Coronary artery (tissue), 2 donors: ENCODE data around the gene PCBD1.

ENCODE experiments used
- DNase-seq: peaks from one replicate; pipeline ENCODE4 v3.0.0-alpha.2; 2017; ENCODE audit warnings: low spot score
- H3K27ac ChIP-seq, 2 donors: fragments of 200-600 bp; sonication (generic); one replicate each; pipeline ENCODE4 v1.5.1; 2016 to 2019
- H3K4me3 ChIP-seq: fragments of 200-600 bp; sonication (generic); 2 replicates; pipeline ENCODE4 v1.5.1; 2016; ENCODE audit warnings: mild to moderate bottlenecking, moderate library complexity
- CTCF ChIP-seq: fragments of 200-600 bp; sonication (generic); IDR thresholded peaks from one replicate; pipeline ENCODE4 v1.5.1; 2019; ENCODE audit warnings: antibody characterized with exemption

PCBD1 gene

GRCh38 chr10:70858759-70859158 lies 29.6 kb downstream of the PCBD1 start:
- no peak for TF ChIP-seq CTCF
- DNase-seq = no peak
- H3K27ac ChIP-seq = no peak overlapping the region

GRCh38 chr10:70856454-70856853 lies 31.9 kb downstream of the PCBD1 start:
- DNase-seq = no peak
- H3K27ac ChIP-seq = no peak overlapping the region
- no peak overlapping the region for H3K4me3 ChIP-seq
- TF ChIP-seq CTCF = no peak

More at GRCh38 chr10:70858759-70859158, 29.6 kb downstream of the PCBD1 start:
- no peak overlapping the region for H3K4me3 ChIP-seq

- DNase-seq = no peak
- Histone ChIP-seq H3K4me3 (no peak overlapping the region), H3K27ac (no peak overlapping the region)
- no peak for TF ChIP-seq CTCF
Measured at GRCh38 chr10:70853457-70853856, 34.9 kb downstream of the PCBD1 start.

GRCh38 chr10:70853038-70853437 lies 35.3 kb downstream of the PCBD1 start:
- no peak overlapping the region for H3K4me3 ChIP-seq
- H3K27ac ChIP-seq = no peak overlapping the region
- TF ChIP-seq CTCF = no peak
- DNase-seq = no peak

DNA sequence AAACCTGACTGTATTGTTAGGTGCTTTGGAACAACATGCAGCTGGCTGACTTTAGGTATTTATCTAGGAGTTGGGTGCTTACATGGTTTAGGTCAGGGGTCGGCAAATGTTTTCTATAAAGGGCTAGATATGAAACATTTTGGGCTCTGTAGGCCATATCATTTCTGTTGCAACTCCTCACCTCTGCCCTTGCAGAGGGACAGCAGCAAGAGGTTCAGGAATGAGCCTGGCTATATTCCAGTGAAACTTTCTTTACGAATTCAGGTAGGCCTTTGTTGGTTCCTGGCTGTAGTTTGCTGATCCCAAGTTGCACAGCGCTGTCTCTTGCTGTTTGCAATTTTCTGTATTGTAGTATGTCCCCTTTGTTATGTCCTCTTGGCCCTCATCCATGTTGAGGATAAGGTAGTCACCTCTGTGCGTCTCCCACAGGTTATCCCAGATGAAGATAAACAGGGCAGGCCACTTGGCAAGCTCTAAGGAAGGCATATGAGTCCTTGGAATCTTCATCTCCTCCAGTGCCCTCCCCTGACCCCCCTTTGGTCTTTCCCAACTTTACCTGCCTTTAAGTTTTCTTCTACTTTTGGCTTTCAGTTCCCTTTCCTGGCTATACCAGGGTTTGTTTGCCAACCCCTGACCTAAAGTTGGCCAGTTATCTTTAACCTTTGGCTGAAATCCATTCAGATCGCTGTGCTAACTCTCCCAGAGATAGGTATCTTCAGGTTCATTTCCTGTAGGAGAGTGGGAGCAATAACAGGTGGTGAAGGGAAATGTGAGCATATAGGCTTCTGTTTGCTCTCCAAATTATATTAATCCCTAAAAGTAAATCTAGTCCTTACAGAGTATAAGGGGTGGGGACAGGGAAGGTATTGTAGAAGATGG lies 36.5 kb downstream of the PCBD1 start:
- H3K4me3 ChIP-seq = no peak overlapping the region
- no peak for DNase-seq
- H3K27ac ChIP-seq = no peak overlapping the region
- no peak for TF ChIP-seq CTCF

- no peak for TF ChIP-seq CTCF
- Histone ChIP-seq H3K27ac (no peak overlapping the region), H3K4me3 (no peak overlapping the region)
- no peak for DNase-seq
Measured at GRCh38 chr10:70850097-70850496, 38.3 kb downstream of the PCBD1 start.

DNA sequence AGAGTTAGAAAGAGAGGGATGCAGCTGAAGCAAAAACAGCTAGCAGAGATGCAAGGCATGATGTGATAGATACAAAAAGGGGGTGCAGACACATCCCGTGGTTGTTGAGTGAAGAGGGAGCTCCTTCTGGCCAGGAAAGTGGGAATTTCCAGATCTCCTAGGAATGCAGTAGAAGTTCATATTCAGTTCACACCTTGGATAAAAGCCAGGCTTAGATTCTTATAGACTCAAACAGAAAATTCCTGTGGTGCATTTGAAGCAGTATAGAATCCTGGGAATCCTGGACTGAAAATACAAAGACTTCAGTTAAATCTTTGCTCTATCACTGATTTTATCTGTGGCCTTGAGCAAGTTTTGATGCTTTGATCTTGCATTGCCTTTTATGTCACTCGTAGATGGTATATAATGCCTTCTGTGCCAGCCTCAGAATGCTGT lies 38.8 kb downstream of the PCBD1 start:
- no peak overlapping the region for H3K4me3 ChIP-seq
- H3K27ac ChIP-seq = no peak overlapping the region
- TF ChIP-seq CTCF = no peak
- no peak for DNase-seq
